K562 (cell line): ENCODE data around the gene IFTAP. TPM values are rescaled to one million over a fixed set of nuclear protein-coding genes. Genes with fewer than 3 reads are reported as not detected.

Experiments
- ATAC-seq: fragments of 200-7000 bp; cut with Tn5 transposase; 3 replicates; pipeline ENCODE4 v1.9.1; 2020; ENCODE audit warnings: moderate library complexity
- BruUV-seq: library from RNA; stranded (reverse); fragments of 400-500 nt; replicated peaks from 2 replicates; lab custom pipeline; 2021; lab: Mats Ljungman, UMichigan
- CTCF ChIA-PET: fragments of 300-600 bp; formaldehyde crosslinking; extraction: SDS; loops from one replicate; lab custom pipeline; 2021; ENCODE audit warnings: low intra/inter-chr PET ratio; lab: Yijun Ruan, JAX
- POLR2A ChIA-PET: fragments of 300-600, 350-650 bp; sonication (Branson Sonifier 250); formaldehyde crosslinking; extraction: SDS; loops from one replicate; lab custom pipeline; 2021; ENCODE audit warnings: antibody characterized with exemption, inconsistent platforms; lab: Yijun Ruan, JAX
- DNase-seq, 4 experiments: peaks; one replicate each; pipeline versions ENCODE4 v3.0.0 to v3.0.0-alpha.2; 2011 to 2018; ENCODE audit warnings: low spot score in 3 of 4, mixed read lengths in 3 of 4; ENCODE audit errors: extremely low read depth in 1 of 4
- FAIRE-seq: peaks from 2 replicates; lab custom pipeline; 2011; peaks lifted over from hg19 to GRCh38; lab: Jason Lieb, UNC
- H2AFZ ChIP-seq: 2 replicates; pipeline ENCODE4 v1.6.0; 2011; ENCODE audit warnings: low read depth, low read length, control low read depth, inconsistent platforms
- H3K27ac ChIP-seq: fragments of 200-600 bp; 3 replicates; pipeline ENCODE4 v1.8.0; 2011; ENCODE audit warnings: low read depth, mild to moderate bottlenecking, control low read depth, inconsistent platforms, low read length, moderate library complexity, mixed read lengths; ENCODE audit errors: extremely low read depth
- H3K27me3 ChIP-seq, 2 experiments: fragments of 300-600 bp in 1 of 2; 2 replicates in 1 of 2; 3 replicates in 1 of 2; pipeline versions ENCODE4 v1.6.0 to v1.8.0; 2011; ENCODE audit warnings: inconsistent platforms in 2 of 2, low read length in 2 of 2, mild to moderate bottlenecking in 1 of 2, mixed read lengths in 1 of 2, moderate library complexity in 1 of 2; ENCODE audit not compliant: control insufficient read depth in 2 of 2, insufficient read depth in 2 of 2
- H3K36me3 ChIP-seq: fragments of 300-600 bp; 3 replicates; pipeline ENCODE4 v1.8.0; 2011; ENCODE audit warnings: mild to moderate bottlenecking, low read length, inconsistent platforms; ENCODE audit not compliant: control insufficient read depth, insufficient read depth
- H3K4me1 ChIP-seq, 2 experiments: fragments of 200-600 bp in 1 of 2; replicated peaks in 1 of 2; 2 replicates in 1 of 2; 3 replicates in 1 of 2; pipeline versions ENCODE4 v1.5.1 to v1.8.0; 2011; ENCODE audit warnings: inconsistent platforms in 2 of 2, low read length in 2 of 2, mild to moderate bottlenecking in 1 of 2, mixed read lengths in 1 of 2, moderate library complexity in 1 of 2; ENCODE audit not compliant: control insufficient read depth in 2 of 2, insufficient read depth in 2 of 2
- H3K4me2 ChIP-seq: 2 replicates; pipeline ENCODE4 v1.6.1; 2011; ENCODE audit warnings: low read length, control low read depth, inconsistent platforms, mixed read lengths; ENCODE audit not compliant: insufficient read depth
- H3K4me3 ChIP-seq: fragments of 200-600 bp; sonication (generic), shearing (Covaris generic); 2 replicates; pipeline ENCODE4 v1.5.1; 2016; ENCODE audit warnings: control low read depth, inconsistent platforms
- H3K79me2 ChIP-seq: fragments of 200-600 bp; 3 replicates; pipeline ENCODE4 v1.8.0; 2011; ENCODE audit warnings: low read length, inconsistent platforms; ENCODE audit not compliant: control insufficient read depth, insufficient read depth
- H3K9ac ChIP-seq, 2 experiments: 2 replicates each; pipeline versions ENCODE4 v1.6.0 to v1.6.1; 2011; ENCODE audit warnings: low read depth in 2 of 2, low read length in 2 of 2, control low read depth in 1 of 2, inconsistent platforms in 1 of 2, mild to moderate bottlenecking in 1 of 2, mixed read lengths in 1 of 2; ENCODE audit not compliant: insufficient read depth in 1 of 2
- H3K9me1 ChIP-seq: one replicate; pipeline ENCODE4 v1.6.0; 2011; ENCODE audit warnings: inconsistent platforms, mild to moderate bottlenecking, low read length, moderate library complexity; ENCODE audit not compliant: control insufficient read depth, insufficient read depth
- H3K9me3 ChIP-seq: replicated peaks from 2 replicates; pipeline ENCODE4 v1.5.1; 2011; ENCODE audit warnings: low read depth, low read length, inconsistent platforms; ENCODE audit not compliant: control insufficient read depth, insufficient read depth
- H4K20me1 ChIP-seq: replicated peaks from 2 replicates; pipeline ENCODE4 v1.6.1; 2011; ENCODE audit warnings: low read length, inconsistent platforms, mixed read lengths; ENCODE audit not compliant: control insufficient read depth, insufficient read depth
- BRCA1 ChIP-seq, 2 experiments: fragments of 450-650 bp in 1 of 2; sonication (generic) in 1 of 2; formaldehyde crosslinking in 1 of 2; IDR thresholded peaks; 2 replicates each; pipeline versions ENCODE4 v1.5.0 to v1.6.1; 2017 to 2020; ENCODE audit warnings: mild to moderate bottlenecking in 1 of 2, missing genetic modification reagents in 1 of 2
- CBX2 ChIP-seq: fragments of 200-600 bp; sonication (generic); IDR thresholded peaks from one replicate; pipeline ENCODE4 v1.6.1; 2012; ENCODE audit warnings: mild to moderate bottlenecking, low read length, inconsistent platforms; ENCODE audit not compliant: insufficient read depth, poor library complexity, severe bottlenecking
- CREB1 ChIP-seq, 2 experiments: sonication (generic) in 1 of 2; formaldehyde crosslinking in 1 of 2; IDR thresholded peaks; 2 replicates each; pipeline versions ENCODE4 v1.6.1 to v1.8.0; 2012 to 2022; ENCODE audit warnings: inconsistent platforms in 1 of 2, mild to moderate bottlenecking in 1 of 2, missing genetic modification reagents in 1 of 2, moderate library complexity in 1 of 2
- FOXA3 ChIP-seq, 2 experiments: fragments of 450-650 bp in 1 of 2; sonication (generic) in 1 of 2; formaldehyde crosslinking; IDR thresholded peaks in 1 of 2; conservative IDR thresholded peaks in 1 of 2; 2 replicates each; pipeline versions ENCODE4 v1.4.0 to v1.8.0; 2020 to 2022; ENCODE audit warnings: mild to moderate bottlenecking in 2 of 2, missing genetic modification reagents in 1 of 2
- L3MBTL2 ChIP-seq: fragments of 450-650 bp; IDR thresholded peaks from 2 replicates; pipeline ENCODE4 v1.6.1; 2016; ENCODE audit warnings: mild to moderate bottlenecking, moderate library complexity
- LEF1 ChIP-seq: fragments of 450-650 bp; IDR thresholded peaks from 2 replicates; pipeline ENCODE4 v1.6.1; 2016; ENCODE audit warnings: mild to moderate bottlenecking
- NFATC3 ChIP-seq: fragments of 450-650 bp; IDR thresholded peaks from 2 replicates; pipeline ENCODE4 v1.6.1; 2017; ENCODE audit warnings: mild to moderate bottlenecking
- NFE2L1 ChIP-seq: fragments of 450-650 bp; IDR thresholded peaks from 2 replicates; pipeline ENCODE4 v1.6.1; 2016; ENCODE audit warnings: missing genetic modification characterization, low read depth, mild to moderate bottlenecking, missing compliant biosample characterization, moderate library complexity, borderline replicate concordance
- THAP12 ChIP-seq: fragments of 250-450 bp; sonication (Bioruptor Pico); IDR thresholded peaks from 2 replicates; pipeline ENCODE4 v1.9.0; 2021; ENCODE audit warnings: mild to moderate bottlenecking, inconsistent platforms
- TSHZ1 ChIP-seq: fragments of 250-450 bp; sonication (Bioruptor Pico); IDR thresholded peaks from 2 replicates; pipeline ENCODE4 v1.4.0; 2020; ENCODE audit warnings: mild to moderate bottlenecking, moderate library complexity
- WHSC1 ChIP-seq: IDR thresholded peaks from one replicate; pipeline ENCODE4 v1.6.1; 2012; ENCODE audit warnings: low read length, control low read depth, inconsistent platforms
- ZNF384 ChIP-seq: IDR thresholded peaks from 2 replicates; pipeline ENCODE4 v1.6.1; 2012; ENCODE audit warnings: low read depth, low read length, improper control_type of control experiment
- WGBS: fragments of 100-300 bp; shearing (Covaris generic); methylation state at CpG from one replicate; pipeline ENCODE4 v1.1.6; 2016; ENCODE audit warnings: low coverage, mixed read lengths; ENCODE audit not compliant: insufficient coverage; ENCODE audit errors: missing lambda C conversion rate; 5-methylcytosine and 5-hydroxymethylcytosine counted together
- in situ Hi-C: fragments of 300-500 bp; cut with MboI; formaldehyde crosslinking; loops from 4 replicates; pipeline ENCODE4 v1.15.0; 2018; ENCODE audit warnings: inconsistent platforms, mixed read lengths
- intact Hi-C: fragments of 100-400 bp; cut with micrococcal nuclease; formaldehyde crosslinking; loops from 2 replicates; pipeline ENCODE4 v1.14.2; 2022
- polyA plus RNA-seq, 8 experiments: library from polyadenylated mRNA; depleted of rRNA in 4 of 8; stranded (reverse) in 5 of 8; unstranded in 3 of 8; fragments of >200 nt; fragmentation: Nextera tagmentation in 2 of 8; fragmentation: Illumina TruSeq in 1 of 8; extraction: Ambion mirVana in 2 of 8; extraction: Trizol in 1 of 8; gene quantifications; 2 replicates each; pipeline versions ENCODE4 v1.2.1 to v1.2.3, GENCODE V29; 2011 to 2014; ENCODE audit warnings: inconsistent platforms in 1 of 8, missing spikeins in 1 of 8
- total RNA-seq, 7 experiments: library from RNA; depleted of rRNA in 6 of 7; stranded (reverse); fragments of >200 nt in 6 of 7; fragmentation: Illumina TruSeq in 2 of 7; extraction: Trizol in 2 of 7; gene quantifications; 2 replicates each; pipeline versions ENCODE4 v1.2.1 to v1.2.3, GENCODE V29; 2011 to 2021; ENCODE audit warnings: low replicate concordance in 1 of 7
- TF ChIP-seq, protein P1 (sequence below): fragments of 200-400 bp; formaldehyde crosslinking; IDR thresholded peaks from 2 replicates; pipeline ENCODE4 v1.6.1; 2017; ENCODE audit warnings: mild to moderate bottlenecking, low read depth, low read length, moderate library complexity

IFTAP gene
- total and polyA plus RNA-seq, 9 of the 15 experiments (the other 6 are each of a cell fraction or from before 2014, with no cell fraction given), result 9.2 to 30.0 (median 17.0) TPM

DNA sequence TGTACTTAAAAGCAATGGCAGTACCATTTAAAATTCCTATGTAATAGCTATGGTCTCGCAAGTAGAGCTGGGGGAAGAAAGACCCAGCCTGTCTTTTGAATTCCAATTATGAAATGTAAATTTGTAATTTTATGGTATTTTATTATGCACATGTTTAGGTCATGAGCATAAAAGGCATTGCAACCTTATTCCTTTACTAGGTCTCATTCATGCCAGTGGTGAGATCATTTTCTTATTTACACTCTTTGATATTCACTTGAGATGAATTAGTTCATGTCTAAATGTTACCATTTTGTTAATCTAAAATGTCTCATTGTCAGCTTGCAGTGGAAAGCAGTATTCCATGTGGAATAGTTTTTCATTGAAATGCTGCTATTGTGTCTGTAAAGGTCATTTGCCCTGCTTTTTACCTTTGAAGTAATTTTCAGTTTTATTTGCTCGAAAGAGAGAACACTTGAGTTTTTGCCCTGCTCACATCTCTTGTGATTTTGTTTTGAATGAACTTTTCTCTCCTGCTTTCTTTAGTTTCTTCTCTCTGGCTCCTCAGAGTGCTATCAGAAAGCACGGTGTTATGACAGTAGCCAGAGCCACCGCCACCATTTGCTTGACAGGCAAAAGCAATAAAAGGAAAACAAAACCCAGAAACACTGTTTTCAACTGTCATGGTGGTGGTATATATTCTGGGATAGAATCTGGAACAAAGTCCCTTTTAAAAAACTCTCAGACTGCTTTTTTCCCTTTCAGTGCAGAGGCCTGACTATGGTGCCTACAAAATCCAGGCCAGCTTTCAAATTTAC lies 41.0 kb downstream of the IFTAP start:
- ChIA-PET POLR2A (no interaction called here), CTCF (no interaction called here)
- in situ Hi-C loops, result no loop called here
- no peak for TF ChIP-seq THAP12 (CRISPR knock-in tag)
- no peak for TF ChIP-seq L3MBTL2
- no peak for TF ChIP-seq BRCA1 (IDR thresholded peaks at IDR 0.05)
- TF ChIP-seq BRCA1 (CRISPR knock-in tag; IDR thresholded peaks at IDR 0.05), result no peak
- no peak for TF ChIP-seq FOXA3 (CRISPR knock-in tag; conservative IDR thresholded peaks at IDR 0.05 in 1 of 2, IDR thresholded peaks at IDR 0.05 in 1 of 2)
- no peak for TF ChIP-seq NFE2L1
- TF ChIP-seq, protein P1, sequence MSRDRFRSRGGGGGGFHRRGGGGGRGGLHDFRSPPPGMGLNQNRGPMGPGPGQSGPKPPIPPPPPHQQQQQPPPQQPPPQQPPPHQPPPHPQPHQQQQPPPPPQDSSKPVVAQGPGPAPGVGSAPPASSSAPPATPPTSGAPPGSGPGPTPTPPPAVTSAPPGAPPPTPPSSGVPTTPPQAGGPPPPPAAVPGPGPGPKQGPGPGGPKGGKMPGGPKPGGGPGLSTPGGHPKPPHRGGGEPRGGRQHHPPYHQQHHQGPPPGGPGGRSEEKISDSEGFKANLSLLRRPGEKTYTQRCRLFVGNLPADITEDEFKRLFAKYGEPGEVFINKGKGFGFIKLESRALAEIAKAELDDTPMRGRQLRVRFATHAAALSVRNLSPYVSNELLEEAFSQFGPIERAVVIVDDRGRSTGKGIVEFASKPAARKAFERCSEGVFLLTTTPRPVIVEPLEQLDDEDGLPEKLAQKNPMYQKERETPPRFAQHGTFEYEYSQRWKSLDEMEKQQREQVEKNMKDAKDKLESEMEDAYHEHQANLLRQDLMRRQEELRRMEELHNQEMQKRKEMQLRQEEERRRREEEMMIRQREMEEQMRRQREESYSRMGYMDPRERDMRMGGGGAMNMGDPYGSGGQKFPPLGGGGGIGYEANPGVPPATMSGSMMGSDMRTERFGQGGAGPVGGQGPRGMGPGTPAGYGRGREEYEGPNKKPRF, result no peak
- no peak for TF ChIP-seq LEF1
- no peak for TF ChIP-seq ZNF384
- no peak for TF ChIP-seq CREB1 (IDR thresholded peaks at IDR 0.05)
- TF ChIP-seq CREB1 (CRISPR knock-in tag; IDR thresholded peaks at IDR 0.05), result no peak
- TF ChIP-seq CBX2, result no peak
- no peak for TF ChIP-seq WHSC1
- TF ChIP-seq TSHZ1 (CRISPR knock-in tag), result no peak
- no peak for TF ChIP-seq NFATC3

More for the DNA sequence above, 41.0 kb downstream of the IFTAP start:
- no peak overlapping the region for H3K4me2 ChIP-seq
- no peak for DNase-seq
- no peak for ATAC-seq
- no peak overlapping the region for H3K27ac ChIP-seq
- no peaks in the 10 kb centered on the region for H3K4me1 ChIP-seq
- H4K20me1 ChIP-seq, result no peaks in the 10 kb centered on the region
- no peak for FAIRE-seq
- no peak overlapping the region for H2AFZ ChIP-seq
- H3K79me2 ChIP-seq, result no peaks in the 10 kb centered on the region
- no peaks in the 10 kb centered on the region for H3K36me3 ChIP-seq
- no peak overlapping the region for H3K4me3 ChIP-seq
- no peaks in the 10 kb centered on the region for H3K9me3 ChIP-seq
- H3K9me1 ChIP-seq, result no peaks in the 10 kb centered on the region
- 6% methylated on average over 4 of the region's 4 CpGs for WGBS
- intact Hi-C loops, result no loop called here
- no peaks in the 10 kb centered on the region for H3K27me3 ChIP-seq
- no TSS peak for BruUV-seq
- H3K9ac ChIP-seq, result no peak overlapping the region
